NCI-H2081 treated with DMSO at 0.1 percent for 48 hours (cell line): ENCODE results near the gene PMM1.
"Not testable (repeated sequence)": the region's sequence is repeated elsewhere in the genome, so short reads cannot be mapped to it uniquely, and the experiment has no call there.

ENCODE experiments used
- DNase-seq: peaks from one replicate; lab custom pipeline; 2025; lab: John Stamatoyannopoulos, UW

PMM1 gene

DNA sequence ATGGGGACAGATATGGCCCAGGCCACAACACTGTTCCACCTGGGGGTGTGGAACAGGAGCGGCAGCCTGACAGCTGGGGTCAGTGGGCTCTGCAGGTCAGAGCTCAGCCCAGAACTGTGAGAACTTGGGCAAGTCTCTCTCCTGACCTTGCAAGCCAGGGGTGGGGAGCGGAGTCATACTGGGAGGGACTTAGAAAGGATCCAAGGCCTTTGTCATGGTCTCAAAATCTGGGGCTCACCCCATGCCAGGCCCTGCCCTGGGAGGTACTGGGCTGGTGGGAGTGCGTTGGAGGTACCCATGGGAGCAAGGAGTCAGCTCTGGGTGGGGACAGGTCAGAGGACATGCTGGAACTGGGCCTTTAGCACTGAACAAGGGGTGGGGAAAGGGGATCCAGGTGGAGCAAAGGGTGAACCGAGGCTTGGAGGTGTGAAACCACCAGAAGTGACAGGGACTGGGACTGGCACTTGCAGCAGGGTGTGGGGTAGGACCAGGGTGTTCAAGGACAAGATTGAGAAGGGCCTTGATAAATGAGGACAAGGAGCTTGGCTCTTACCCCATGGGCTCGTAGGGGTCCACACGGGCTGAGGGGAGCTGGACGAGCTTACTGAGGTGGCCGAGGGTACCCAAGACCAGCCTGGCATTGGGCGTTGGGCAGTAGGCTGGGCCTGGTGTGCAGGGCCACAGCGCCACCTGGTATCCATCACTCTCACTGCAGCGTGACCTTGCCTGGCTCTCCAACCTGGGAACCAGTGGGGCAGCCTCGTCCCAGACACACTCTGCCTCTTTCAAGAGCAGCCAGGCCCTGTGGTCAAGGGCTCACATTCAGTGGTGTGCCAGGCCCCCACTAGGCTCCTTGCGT lies 7.4 kb upstream of the PMM1 start:
- no peak for DNase-seq

DNA sequence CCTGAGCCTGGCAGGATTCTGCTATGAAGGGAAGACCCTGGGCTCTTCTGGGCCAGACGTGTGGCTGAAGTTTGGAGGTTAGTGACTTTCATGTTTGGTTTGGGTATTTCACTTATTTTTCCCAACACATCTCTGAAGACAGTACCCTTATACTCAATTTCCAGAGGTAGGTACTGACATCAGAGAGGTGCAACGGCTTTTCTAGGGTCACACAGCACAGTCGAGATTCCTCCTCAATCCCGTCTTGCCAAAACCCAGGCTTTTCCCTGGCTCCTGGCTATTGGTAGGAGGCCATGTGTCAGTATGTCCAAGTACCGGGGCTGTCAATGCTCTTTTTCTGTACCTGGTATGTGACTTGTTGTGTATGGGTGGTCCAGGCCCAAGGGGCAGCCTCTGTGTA lies 6.1 kb upstream of the PMM1 start:
- DNase-seq: no peak

DNA sequence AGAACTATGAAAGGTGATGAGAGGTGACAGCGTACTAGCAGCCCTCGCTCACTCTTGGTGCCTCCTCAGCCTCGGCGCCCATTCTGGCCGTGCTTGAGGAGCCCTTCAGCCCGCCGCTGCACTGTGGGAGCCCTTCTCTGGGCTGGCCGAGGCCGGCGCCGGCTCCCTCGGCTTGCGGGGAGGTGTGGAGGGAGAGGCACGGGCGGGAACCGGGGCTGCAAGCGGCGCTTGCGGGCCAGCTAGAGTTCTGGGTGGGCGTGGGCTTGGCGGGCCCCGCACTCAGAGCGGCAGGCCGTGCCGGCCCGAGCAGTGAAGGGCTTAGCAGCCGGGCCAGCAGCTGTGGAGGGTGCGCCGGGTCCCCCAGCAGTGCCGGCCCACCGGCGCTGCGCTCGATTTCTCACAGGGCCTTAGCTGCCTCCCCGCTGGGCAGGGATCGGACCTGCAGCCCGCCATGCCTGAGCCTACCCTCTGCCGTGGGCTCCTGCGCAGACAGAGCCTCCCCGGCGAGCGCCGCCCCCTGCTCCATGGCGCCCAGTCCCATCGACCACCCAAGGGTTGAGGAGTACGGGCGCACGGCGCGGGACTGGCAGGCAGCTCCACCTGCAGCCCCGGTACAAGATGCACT lies 3.8 kb upstream of the PMM1 start:
- DNase-seq: not testable (repeated sequence)

DNA sequence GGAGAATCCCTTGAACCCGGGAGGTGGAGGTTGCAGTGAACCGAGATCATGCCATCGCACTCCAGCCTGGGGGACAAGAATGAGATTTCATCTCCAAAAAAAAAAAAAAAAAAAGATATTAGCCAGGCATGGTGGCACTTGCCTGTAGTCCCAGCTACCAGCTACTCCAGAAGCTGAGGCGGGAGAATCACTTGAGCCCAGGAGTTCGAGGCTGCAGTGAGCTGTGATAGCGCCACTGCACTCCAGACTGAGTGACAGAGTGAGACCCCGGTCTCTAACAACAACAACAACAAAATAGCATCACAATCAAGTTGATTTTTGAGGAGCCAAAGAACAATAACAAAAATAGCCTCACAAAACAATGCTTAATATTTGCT lies 2.3 kb downstream of the PMM1 start:
- DNase-seq: no peak

DNA sequence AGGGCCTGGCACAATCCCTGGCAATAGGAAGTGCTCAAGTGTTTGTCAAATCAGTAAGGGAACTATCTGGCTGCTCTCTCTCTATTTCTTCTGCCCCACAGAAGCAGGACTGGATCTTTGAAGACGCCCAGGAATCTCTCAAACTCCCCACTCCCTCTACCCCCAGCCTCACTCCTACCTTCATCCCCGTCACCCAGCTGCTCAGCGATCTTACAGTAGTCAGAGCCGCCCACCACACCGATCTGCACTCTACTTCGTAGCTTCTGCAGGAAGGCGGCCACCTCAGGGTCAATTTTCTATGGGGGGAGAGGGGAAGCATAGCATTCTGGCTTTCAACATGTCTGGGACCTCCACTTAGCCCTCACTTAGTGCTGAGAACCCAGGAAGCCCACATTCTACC lies 3.7 kb downstream of the PMM1 start:
- no peak for DNase-seq

DNA sequence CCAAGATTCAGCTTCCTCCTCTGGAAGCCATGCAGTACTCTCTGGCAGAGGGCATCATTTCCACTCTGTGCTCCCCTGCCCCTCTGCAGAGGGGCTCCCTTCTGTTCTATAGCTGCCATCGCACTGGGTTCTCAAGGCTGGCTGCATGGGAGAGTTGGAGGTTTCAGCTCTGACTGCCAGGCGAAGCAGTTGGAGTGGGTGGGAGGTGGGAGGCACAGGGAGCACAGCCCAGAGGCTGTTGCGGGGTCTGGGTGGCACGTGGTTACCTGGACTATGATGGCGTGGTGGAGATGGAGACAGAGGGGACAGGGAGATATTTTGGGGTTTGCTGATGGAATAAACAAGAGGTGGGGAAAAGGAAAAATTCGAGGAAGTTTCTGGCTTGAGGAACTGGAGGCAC lies 4.8 kb downstream of the PMM1 start:
- DNase-seq: no peak

DNA sequence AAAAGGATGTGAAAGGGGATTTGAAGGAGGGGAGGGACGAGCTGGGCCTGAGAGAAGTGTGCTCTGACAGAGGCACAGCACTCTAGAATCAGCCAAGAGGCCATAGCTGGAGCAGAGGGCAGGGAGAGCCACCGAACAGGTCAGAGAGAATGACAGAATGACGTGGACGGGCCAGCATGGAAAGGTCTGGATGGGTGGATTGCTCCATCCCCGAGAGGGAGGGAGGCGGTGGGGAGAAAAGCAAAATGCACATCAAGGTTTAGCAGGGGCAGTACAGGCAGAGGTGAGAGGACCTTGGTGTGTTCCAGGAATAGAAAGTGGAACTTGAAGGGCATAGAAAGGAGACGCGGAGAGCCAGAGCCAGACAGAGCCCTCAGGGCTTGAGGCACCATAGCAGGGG lies 6.9 kb downstream of the PMM1 start:
- DNase-seq: no peak

DNA sequence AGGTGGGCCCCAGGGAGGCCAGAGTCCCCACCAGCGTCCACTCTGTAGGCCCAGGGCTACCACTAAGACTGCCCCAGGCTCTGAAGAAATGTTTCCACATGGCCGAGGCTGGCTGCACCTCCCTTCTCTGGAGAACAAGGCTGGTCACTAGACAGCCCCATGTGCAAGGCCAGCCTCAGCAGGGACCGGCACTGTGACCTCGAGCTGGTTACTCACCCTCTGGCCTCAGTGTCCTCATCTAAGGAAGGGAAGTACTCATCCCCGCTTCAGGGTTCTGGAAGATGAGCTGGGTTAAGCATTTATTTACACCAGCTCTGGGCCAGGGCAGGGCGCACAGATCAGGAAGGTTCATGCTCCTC lies 9.7 kb downstream of the PMM1 start:
- DNase-seq: no peak

DNA sequence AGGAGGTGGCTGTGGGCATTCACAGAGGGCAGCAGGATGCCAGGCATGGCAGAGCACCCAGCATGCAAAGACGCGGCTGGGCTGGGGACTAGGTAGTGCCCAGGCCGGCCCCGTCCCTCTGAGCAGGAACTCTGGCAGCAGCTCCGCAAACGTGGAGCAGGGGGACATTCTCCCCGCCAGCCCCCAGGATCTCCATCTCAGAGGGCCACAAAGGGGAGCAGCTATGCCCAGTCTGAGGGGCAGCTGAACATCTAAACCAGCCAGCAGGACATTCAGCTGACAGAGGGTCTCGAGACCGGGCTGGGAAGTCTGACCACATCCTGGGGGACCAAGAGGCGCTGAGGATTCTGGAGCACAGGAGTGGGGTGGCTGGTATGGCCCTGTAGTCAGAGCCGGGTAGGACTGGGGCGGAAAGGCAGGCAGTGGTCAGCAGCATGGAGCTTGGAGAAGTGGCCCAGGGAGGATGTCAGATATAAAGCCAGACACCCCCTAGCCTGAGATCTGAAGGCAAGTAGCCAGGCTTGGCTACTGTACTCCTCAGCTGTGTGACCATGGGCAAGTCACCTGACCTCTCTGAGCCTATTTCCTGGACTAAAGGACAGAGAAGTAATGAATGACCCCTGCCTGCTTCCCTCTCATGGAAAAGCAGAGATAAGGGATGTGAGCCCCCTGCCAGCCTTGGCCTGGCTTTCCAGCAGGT lies 10.2 kb downstream of the PMM1 start:
- no peak for DNase-seq

DNA sequence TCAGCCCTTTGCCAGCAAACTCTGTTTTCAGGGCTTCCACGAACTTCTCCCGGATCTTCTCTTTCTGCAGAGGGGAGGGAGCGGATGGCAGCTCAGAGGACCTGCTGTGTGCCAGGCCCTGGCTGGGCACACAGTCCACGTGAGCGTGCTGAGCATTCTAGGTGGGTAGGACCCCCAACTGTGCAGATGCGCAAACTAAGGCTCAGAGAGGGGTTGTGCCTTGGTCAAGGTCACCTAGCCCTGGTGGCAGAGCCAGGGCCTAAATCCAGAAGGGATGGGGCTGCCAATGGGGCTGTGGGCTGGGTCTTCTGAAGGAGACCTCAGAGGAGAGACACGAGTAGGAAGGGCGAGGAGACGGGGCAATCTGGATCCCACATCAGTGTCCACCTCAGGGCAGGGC lies 10.8 kb downstream of the PMM1 start:
- DNase-seq: no peak

DNA sequence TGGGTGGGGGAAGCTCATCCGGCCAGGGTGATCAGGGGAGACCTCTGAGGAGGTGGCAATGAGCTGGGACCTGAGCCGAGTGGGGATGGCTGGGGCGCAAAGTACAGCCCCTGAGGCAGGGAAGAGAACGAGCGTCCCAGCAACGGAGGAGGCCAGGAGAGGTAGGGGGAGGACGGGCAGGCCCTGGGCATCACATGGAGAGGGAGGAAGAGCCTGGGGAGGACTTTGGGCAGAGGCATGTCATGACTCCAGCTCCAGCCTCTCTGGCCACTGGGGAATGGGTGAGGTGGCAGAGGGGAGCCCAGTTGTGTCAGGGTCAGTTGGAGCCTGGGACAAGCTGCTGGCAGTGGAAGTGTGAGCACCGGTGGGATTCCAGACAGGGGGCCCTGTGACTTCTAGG lies 11.5 kb downstream of the PMM1 start:
- no peak for DNase-seq

DNA sequence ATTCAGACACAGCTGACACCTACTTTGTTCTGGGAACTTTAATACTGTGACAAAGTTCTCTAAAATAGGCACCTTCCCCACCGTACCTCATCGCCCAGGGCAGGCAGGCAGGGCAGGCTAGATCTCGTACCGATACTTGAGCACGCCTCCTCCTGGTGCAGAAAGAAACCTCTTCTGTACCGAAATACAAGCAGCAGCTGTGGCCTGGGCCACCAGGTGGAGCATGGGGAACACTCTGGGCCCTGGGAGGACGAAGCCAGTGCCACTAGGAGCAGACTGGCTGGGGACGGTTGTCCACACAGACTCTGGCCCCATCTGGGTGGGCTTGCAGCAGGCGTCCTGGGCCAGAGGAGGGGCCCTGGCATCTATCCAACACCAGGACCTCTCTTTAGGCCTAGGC lies 12.8 kb downstream of the PMM1 start:
- no peak for DNase-seq

DNA sequence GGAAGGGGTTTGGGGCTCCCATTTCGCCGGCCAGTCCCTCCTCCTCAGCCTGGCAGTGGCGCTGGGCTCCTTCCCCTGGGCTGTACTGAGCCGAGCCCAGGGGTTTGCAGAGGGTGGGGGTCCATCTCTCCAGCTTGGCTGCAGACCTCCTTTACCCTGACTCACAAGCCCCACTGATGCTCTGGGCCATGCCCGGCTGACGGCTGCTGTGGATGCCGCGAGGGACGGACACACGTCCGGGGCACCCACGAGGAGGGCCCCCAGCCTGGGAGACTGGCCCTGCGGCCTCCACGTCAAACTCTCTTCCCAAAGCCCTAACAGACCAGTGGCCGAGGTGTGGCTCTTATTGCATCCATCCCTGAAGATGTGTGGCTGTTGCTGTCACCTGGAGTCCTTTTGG lies 14.1 kb downstream of the PMM1 start:
- DNase-seq: no peak

DNA sequence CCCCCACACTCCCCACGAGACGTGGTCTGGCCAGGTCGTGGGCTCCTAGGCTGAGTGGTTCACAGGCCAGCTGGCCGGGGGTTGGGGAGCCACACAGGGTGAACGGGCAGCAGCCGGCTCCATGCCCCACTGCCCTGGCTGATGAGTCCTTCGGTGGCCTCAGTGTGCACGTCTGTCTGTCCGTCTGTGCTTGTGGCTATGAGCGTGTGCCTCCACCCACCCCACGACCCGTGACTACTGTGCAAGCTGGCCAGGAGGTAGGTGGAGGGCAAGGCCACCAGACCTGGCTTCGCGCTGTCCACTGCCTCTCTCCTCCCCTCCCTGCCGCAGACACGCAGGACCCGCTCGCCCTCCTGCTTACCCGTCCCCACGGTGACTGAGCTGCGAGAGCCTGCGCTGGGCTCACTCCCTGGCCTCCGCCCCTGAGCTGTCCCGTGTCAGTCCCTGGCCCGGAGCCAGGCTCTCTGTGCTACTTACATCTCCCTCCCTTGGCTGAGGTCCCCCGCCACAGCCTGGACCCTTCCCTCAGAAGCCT lies 14.7 kb downstream of the PMM1 start:
- no peak for DNase-seq

DNA sequence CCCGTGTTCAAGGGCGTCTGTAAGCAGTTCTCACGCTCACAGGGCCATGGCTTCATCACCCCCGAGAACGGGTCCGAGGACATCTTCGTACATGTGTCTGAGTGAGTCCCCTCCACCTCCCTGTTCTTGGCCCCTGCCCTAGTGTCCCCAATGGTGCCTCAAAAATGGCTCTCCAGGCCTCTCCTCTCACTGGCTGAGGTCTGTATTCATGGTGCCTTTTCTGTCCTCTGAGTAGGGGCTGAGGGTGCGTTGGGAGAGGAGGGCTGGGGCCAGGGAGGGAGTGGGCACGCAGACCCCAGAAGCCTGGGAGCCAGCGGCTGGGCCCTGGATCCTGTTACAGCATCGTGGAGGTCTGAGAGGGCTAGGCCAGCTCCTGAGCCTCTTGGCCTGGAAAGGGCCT lies 16.0 kb downstream of the PMM1 start:
- DNase-seq: no peak

DNA sequence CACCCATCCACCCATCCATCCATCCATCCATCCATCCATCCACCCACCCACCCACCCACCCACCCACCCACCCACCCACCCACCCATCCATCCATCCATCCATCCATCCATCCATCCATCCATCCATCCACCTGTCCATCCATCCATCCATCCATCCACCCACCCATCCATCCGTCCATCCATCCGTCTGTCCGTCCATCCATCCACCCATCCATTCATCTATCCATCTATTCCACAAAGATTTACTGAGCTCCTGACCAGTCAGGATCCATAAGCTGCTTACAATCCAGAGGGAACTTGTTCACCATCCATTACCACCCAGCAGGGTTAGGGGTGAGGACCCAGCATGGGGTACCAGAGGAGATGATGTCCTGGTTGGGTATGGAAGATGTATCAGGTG lies 17.3 kb downstream of the PMM1 start:
- not testable (repeated sequence) for DNase-seq

DNA sequence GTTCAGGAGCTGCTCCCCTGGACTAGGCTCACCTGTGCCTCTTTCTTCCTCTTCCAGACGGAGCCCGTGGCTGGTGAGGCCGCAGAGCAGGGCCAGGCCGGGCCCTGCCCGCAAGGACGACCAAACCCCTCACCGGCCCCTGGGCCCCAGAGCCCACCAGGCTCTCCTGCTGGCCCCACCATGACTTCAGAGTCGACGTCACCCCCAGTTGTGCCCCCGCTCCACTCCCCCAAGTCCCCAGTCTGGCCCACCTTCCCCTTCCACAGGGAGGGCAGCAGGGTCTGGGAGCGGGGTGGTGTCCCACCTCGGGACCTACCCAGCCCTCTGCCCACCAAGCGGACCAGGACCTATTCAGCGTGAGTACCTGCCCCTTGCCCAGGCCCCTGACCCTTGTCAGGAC lies 17.9 kb downstream of the PMM1 start:
- DNase-seq: no peak

DNA sequence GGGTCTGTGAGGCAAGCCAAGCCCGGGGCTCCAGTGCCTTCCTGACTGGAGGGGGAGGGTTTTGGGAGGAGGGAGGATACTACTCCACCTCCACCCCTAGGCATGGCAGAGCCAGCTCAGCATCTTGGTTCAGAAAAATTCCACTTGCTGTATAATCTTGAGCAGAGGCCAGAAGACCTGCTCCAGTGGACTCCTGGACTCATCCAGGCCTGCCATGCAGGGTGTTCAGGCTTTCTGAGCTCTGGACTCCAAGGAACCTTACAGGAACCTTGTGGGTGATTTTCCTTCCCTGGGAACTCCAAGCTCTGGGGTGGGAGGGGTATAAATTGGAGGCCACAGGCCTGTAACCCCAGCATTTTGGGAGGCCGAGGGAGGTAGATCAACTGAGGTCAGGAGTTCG lies 19.4 kb downstream of the PMM1 start:
- DNase-seq: no peak

DNA sequence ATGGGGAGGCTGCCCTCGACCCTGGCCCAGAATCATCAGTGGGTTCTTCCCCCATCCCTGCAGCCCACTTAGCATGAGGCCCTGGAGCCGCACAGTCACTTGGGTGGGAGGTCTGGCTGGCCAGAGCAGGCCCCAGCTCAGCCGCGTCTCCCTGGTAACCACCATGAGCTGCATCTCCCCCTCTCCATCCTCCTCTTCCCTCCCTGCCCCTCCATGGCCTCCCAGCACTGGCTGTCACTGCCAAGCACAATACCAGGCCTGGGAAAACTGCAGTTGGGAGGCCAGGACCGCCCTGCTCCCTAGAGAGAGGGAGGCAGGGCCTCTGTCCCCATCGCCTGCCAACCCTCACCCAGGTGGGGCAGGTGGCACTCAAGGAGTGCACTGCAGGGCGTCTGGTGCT lies 20.8 kb downstream of the PMM1 start:
- no peak for DNase-seq

DNA sequence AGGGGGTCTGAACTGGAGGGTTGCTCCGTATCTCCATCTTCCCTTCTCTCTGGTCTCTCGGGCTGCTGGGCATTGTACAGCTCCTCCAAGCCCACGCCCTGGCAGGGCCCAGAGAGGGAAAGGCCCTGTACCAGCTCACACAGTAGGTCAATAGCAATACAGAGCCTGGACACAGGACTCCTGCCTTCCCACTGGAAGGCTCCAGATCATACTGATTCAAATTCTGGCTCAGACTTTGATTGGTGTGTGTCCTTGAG lies 22.2 kb downstream of the PMM1 start:
- DNase-seq: no peak

DNA sequence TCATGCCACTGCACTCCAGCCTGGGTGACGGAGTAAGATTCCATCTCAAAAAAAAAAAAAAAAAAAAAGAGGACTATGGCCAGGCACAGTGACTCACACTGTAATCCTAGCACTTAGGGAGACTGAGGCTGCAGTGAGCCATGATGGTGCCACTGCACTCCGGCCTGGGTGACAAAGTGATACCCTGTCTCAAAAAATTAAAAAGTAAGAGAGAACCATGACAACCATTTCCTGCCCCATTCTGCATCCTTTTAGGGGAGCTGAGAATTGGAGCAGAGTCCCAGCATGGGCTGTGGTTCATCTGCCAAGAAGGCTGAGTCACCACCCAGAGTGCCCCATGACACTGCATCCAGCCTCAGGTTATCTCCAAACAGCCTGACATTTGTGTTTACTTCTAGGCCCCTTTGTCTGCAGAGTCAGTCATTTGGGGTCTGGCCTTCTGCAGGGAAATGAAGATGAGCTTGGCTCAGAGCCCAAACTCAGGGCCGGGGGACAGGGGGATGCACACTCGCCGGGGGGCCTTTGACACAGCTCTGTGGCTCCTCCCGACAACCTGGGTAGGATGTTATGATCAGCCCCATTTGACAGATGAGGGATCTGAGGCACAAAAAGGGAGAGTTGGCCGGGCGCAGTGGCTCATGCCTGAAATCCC lies 24.1 kb downstream of the PMM1 start:
- no peak for DNase-seq

DNA sequence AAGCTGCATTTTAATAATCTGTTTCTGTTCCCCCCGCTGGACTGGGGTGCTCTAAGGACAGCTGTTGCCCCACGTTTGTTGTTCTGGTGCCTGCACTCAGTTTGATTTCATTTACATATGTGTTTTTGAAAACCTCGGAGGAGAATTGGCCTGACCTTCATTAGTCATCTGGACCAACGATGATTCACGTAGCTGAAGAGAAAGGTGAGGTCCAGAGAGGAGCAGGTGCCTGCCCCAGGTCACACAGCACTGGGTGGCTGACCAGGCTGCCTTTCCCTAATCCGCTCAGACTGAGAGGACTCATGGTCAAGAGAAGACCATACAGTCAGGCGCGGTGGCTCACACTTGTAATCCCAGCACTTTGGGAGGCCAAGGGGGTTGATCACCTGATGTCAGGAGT lies 25.1 kb downstream of the PMM1 start:
- DNase-seq: no peak
